Liver (tissue), 2 donors: Measurements from ENCODE around the gene S100Z.

Source experiments
- TF ChIP-seq, protein P1 (sequence below): fragments of 150-350 bp; IDR thresholded peaks from 2 replicates; pipeline ENCODE4 v1.5.1; 2017; ENCODE audit warnings: improper control_type of control experiment, low read depth, low read length; ENCODE audit not compliant: missing input control
- TF ChIP-seq, protein P2 (sequence below): IDR thresholded peaks from 2 replicates; pipeline ENCODE4 v1.6.1; 2016; ENCODE audit warnings: antibody characterized with exemption, mild to moderate bottlenecking
- donor health status: healthy.

DNA sequence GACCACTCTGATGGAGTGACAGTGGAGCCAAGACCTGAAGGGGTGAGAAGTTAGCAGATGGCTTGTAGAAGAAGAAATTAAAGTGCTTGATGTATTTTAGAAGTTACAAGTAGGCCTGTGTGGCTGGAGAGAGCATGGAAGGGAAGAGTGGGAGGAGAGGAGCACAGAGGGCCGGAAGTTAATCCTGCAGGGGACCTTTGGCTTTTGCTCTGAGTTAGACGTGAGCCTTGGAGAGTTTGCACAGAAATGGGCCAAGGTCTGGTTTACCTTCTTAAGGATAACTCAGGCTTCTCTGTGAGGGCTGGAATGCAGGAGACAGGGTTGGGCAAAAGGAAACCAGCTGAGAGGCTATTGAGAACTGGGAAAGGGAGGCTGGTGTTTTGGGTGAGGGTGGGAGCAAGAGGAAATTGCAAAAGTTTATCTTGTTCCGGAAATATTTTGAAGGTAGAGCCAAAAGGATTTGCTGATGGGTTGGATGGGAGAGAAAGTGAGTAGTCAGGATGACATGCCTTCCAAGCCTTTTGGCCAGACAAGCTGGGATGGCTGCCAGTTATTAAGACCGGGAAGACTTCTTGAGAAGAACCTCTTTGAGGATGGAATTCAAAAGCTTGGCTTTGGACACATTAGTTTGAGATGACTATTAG, 48.5 kb upstream of the S100Z start:
- TF ChIP-seq, protein P1, sequence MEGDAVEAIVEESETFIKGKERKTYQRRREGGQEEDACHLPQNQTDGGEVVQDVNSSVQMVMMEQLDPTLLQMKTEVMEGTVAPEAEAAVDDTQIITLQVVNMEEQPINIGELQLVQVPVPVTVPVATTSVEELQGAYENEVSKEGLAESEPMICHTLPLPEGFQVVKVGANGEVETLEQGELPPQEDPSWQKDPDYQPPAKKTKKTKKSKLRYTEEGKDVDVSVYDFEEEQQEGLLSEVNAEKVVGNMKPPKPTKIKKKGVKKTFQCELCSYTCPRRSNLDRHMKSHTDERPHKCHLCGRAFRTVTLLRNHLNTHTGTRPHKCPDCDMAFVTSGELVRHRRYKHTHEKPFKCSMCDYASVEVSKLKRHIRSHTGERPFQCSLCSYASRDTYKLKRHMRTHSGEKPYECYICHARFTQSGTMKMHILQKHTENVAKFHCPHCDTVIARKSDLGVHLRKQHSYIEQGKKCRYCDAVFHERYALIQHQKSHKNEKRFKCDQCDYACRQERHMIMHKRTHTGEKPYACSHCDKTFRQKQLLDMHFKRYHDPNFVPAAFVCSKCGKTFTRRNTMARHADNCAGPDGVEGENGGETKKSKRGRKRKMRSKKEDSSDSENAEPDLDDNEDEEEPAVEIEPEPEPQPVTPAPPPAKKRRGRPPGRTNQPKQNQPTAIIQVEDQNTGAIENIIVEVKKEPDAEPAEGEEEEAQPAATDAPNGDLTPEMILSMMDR, result no peak
- TF ChIP-seq, protein P2, sequence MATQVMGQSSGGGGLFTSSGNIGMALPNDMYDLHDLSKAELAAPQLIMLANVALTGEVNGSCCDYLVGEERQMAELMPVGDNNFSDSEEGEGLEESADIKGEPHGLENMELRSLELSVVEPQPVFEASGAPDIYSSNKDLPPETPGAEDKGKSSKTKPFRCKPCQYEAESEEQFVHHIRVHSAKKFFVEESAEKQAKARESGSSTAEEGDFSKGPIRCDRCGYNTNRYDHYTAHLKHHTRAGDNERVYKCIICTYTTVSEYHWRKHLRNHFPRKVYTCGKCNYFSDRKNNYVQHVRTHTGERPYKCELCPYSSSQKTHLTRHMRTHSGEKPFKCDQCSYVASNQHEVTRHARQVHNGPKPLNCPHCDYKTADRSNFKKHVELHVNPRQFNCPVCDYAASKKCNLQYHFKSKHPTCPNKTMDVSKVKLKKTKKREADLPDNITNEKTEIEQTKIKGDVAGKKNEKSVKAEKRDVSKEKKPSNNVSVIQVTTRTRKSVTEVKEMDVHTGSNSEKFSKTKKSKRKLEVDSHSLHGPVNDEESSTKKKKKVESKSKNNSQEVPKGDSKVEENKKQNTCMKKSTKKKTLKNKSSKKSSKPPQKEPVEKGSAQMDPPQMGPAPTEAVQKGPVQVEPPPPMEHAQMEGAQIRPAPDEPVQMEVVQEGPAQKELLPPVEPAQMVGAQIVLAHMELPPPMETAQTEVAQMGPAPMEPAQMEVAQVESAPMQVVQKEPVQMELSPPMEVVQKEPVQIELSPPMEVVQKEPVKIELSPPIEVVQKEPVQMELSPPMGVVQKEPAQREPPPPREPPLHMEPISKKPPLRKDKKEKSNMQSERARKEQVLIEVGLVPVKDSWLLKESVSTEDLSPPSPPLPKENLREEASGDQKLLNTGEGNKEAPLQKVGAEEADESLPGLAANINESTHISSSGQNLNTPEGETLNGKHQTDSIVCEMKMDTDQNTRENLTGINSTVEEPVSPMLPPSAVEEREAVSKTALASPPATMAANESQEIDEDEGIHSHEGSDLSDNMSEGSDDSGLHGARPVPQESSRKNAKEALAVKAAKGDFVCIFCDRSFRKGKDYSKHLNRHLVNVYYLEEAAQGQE, result no peak
